Brain microvascular endothelial cell (primary cell): ENCODE results near the gene SERPINI2.

ENCODE experiments used
- DNase-seq: peaks from one replicate; pipeline ENCODE4 v3.0.0-alpha.2; 2020
- H3K27ac ChIP-seq: fragments of 250-450 bp; sonication (Bioruptor Pico); 2 replicates; pipeline ENCODE4 v1.5.1; 2020; ENCODE audit warnings: mild to moderate bottlenecking, moderate library complexity
- H3K27me3 ChIP-seq: fragments of 250-450 bp; sonication (Bioruptor Pico); replicated peaks from 2 replicates; pipeline ENCODE4 v1.5.1; 2020; ENCODE audit warnings: mild to moderate bottlenecking
- H3K36me3 ChIP-seq: fragments of 250-450 bp; sonication (Bioruptor Pico); replicated peaks from 2 replicates; pipeline ENCODE4 v1.5.1; 2020; ENCODE audit warnings: mild to moderate bottlenecking
- H3K4me3 ChIP-seq: 2 replicates; pipeline ENCODE4 v1.5.1; 2011; ENCODE audit warnings: low read depth, mild to moderate bottlenecking, control low read depth, low read length, moderate library complexity
- in situ Hi-C: cut with HindIII; loops from 2 replicates; pipeline ENCODE4 v1.10.0; 2017; ENCODE audit warnings: low sequenced_read_pairs, low pct_ligation_motif_present
- TF ChIP-seq, protein P1 (sequence below): IDR thresholded peaks from 2 replicates; pipeline ENCODE4 v1.5.1; 2011; ENCODE audit warnings: low read depth, mild to moderate bottlenecking, moderate library complexity, low read length, control low read depth, inconsistent platforms; ENCODE audit errors: missing control alignments

SERPINI2 gene, protein sequence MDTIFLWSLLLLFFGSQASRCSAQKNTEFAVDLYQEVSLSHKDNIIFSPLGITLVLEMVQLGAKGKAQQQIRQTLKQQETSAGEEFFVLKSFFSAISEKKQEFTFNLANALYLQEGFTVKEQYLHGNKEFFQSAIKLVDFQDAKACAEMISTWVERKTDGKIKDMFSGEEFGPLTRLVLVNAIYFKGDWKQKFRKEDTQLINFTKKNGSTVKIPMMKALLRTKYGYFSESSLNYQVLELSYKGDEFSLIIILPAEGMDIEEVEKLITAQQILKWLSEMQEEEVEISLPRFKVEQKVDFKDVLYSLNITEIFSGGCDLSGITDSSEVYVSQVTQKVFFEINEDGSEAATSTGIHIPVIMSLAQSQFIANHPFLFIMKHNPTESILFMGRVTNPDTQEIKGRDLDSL

DNA sequence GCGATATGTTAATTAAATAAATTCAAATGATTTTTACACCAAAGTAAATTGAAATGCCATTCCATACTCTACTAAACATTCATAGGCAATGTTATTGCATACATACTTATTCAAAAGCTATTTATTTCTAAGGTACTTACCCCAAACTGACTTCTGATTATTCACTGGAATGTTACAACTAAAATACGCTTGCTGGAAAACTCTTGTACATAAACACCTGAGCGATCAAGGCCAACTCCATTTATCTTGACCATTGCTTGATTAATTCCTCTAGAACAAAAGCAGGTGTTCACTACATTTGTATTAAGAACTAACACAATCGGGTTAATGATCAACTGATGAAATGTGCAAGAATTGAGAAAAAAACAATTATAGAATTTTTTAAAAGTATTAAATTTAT lies at the start of gene SERPINI2:
SERPINI2 (minus strand) TSS at position 180 of the 400 bp plus-strand sequence. CDS start 2,208 bp downstream, outside the sequence.
- TF ChIP-seq, protein P1, sequence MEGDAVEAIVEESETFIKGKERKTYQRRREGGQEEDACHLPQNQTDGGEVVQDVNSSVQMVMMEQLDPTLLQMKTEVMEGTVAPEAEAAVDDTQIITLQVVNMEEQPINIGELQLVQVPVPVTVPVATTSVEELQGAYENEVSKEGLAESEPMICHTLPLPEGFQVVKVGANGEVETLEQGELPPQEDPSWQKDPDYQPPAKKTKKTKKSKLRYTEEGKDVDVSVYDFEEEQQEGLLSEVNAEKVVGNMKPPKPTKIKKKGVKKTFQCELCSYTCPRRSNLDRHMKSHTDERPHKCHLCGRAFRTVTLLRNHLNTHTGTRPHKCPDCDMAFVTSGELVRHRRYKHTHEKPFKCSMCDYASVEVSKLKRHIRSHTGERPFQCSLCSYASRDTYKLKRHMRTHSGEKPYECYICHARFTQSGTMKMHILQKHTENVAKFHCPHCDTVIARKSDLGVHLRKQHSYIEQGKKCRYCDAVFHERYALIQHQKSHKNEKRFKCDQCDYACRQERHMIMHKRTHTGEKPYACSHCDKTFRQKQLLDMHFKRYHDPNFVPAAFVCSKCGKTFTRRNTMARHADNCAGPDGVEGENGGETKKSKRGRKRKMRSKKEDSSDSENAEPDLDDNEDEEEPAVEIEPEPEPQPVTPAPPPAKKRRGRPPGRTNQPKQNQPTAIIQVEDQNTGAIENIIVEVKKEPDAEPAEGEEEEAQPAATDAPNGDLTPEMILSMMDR: no peak
- no peak within 1 kb of the TSS for H3K27ac ChIP-seq

DNA sequence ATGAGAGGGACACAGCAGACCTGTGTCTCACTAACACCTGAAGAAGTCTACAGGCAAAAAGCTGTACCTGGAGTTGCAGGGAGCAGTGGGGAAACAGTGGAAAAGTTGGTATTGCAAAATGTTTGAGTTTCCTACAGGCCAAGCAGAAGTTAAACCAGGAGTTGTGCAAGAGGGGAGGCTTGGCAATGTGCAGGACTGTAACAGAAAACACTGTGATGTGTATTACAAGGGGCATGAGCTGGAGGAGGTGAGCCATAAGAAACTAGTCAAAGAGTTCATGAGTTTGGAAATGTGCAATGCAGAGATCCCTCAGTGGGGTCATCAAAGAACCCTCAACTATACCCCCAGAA lies 47.1 kb upstream of the SERPINI2 start:
- H3K27me3 ChIP-seq: no peaks in the 10 kb centered on the region
- H3K4me3 ChIP-seq: no peak overlapping the region
- in situ Hi-C loops: no loop called here
- TF ChIP-seq, protein P1: no peak
- H3K27ac ChIP-seq: no peak overlapping the region
- no peak for DNase-seq
- no peaks in the 10 kb centered on the region for H3K36me3 ChIP-seq

More for the DNA sequence above, at the start of gene SERPINI2:
- Histone ChIP-seq H3K36me3 (no peaks in the 10 kb centered on the region), H3K27me3 (no peaks in the 10 kb centered on the region), H3K4me3 (no peak within 1 kb of the TSS)
- in situ Hi-C loops: no loop called here
- DNase-seq: no peak

- Histone ChIP-seq H3K4me3 (no peak overlapping the region), H3K36me3 (no peaks in the 10 kb centered on the region), H3K27me3 (no peaks in the 10 kb centered on the region), H3K27ac (no peak overlapping the region)
- in situ Hi-C loops: no loop called here
- DNase-seq: no peak
- TF ChIP-seq, protein P1: no peak
These were observed 46.6 kb upstream of the SERPINI2 start for GRCh38 chr3:167520266-167521005.

DNA sequence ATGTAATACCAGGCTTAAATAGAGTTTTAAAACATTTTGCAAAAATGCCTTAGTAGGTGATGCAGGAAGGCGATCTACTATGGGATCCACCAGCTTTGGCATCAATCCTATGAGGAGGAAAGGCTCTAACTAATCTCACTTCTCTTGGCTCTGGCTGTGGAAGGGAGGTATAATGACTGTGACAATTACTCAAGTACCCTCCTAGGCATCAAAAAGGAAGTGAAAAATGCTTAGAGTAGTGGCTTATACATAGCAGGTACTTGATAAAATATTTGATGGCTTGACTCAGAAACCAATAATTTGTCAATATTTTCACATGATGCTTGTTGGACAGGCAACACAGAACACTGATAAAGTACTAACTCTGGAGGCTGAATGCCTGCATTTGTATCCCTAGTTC lies 34.1 kb upstream of the SERPINI2 start:
- no peak overlapping the region for H3K27ac ChIP-seq
- TF ChIP-seq, protein P1: no peak
- in situ Hi-C loops: no loop called here
- no peaks in the 10 kb centered on the region for H3K36me3 ChIP-seq
- H3K4me3 ChIP-seq: no peak overlapping the region
- no peaks in the 10 kb centered on the region for H3K27me3 ChIP-seq
- DNase-seq: no peak

DNA sequence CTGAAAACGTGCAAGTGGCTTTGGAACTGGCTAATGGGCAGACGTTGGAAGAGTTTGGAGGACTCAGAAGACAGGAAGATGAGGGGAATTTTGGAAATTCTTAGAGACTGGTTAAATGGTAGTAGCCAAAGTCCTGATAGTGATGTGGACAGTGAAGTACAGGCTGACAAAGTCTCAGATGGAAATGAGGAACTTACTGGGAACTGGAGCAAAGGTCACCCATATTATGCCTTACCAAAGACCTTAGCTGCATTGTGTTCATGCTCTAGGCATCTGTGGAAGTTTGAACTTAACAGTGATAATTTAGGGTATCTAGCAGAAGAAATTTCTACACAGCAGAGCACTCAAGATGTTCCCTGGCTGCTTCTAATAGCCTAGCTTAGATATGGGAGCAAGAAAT lies 28.6 kb upstream of the SERPINI2 start:
- TF ChIP-seq, protein P1: no peak
- Histone ChIP-seq H3K27me3 (no peaks in the 10 kb centered on the region), H3K36me3 (no peaks in the 10 kb centered on the region), H3K27ac (no peak overlapping the region), H3K4me3 (no peak overlapping the region)
- no peak for DNase-seq
- in situ Hi-C loops: no loop called here
